Endometrial microvascular endothelial cells (primary cell): ENCODE measurements around the gene CREB3L2. TPM values are rescaled to one million over a fixed set of nuclear protein-coding genes. Genes with fewer than 3 reads are reported as not detected.

Experiments
- in situ Hi-C: cut with HindIII; loops from 2 replicates; pipeline ENCODE4 v1.10.0; 2017; ENCODE audit warnings: low sequenced_read_pairs, low pct_unique_long_range_greater_than_20kb; ENCODE audit errors: inconsistent ontology term
- total RNA-seq: library from RNA; depleted of rRNA; stranded (reverse); fragments of >200 nt; gene quantifications from one replicate; pipeline ENCODE4 v1.2.3, GENCODE V29; 2015; ENCODE audit errors: inconsistent ontology term

The CREB3L2 gene
- total RNA-seq, 1 donor from 2014 or later = 38.9 TPM

DNA sequence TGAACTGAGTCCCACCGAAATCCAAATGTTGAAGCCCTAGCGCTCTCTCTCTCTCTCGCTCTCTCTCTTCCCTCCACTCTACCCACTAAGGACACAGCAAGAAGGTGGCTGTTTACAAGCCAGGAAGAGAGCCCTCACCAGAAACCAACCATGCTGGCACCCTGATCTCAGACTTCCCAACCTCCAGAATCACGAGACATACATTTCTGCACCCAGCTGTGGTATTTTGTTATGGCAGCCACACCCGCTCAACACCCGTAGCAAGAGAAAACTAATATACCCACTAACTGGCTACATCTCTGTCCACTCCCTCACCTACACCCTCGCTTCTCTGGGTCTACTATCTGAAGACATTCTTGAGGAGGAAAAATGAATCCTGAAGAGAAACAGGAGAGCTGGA is 54.8 kb downstream of the CREB3L2 start:
- in situ Hi-C loops = loop anchor here (10.0 kb wide), 1 partner anchor 48 kb away; no protein-coding TSS in a partner anchor

DNA sequence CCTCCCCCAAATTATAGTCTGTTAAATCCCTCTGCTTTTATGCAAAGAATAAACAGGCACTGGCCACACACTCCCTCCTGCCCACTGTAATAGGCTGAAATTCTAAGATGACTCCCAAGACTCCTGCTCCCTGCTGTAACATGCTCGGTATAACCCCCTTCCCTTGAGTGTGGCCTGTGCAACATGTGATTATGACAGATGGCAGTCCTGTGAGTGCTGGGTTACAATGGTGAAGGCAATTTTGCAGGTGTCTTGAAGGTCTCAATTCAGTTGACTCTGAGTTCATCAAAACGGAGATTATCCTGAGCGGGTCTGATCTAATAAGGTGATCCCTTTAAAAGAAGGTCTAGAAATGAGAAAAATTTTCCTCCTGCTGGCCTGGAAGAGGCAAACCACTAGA is 55.9 kb downstream of the CREB3L2 start:
- in situ Hi-C loops = loop anchor here (10.0 kb wide), 1 partner anchor 49 kb away; no protein-coding TSS in a partner anchor

DNA sequence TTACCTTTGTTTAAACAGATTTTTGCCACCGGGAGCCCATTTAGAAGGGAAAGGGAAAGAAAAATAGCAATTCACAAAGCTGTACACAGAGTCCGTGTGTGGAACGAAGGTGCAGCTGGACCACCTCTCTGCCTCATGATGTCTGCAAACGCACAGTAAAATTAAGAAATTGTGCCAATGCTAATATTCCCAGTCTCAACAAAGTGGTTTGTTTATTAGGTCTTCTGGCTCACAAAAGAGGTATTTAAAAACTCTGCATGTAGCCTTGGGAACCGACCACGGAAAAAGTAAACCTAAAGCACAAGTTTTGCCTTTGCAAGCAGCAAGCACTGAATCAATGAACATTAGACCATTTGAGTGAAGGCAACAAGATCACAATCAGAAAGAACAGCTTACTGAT is 57.7 kb downstream of the CREB3L2 start:
- in situ Hi-C loops = loop anchor here (10.0 kb wide), 1 partner anchor 51 kb away; no protein-coding TSS in a partner anchor

DNA sequence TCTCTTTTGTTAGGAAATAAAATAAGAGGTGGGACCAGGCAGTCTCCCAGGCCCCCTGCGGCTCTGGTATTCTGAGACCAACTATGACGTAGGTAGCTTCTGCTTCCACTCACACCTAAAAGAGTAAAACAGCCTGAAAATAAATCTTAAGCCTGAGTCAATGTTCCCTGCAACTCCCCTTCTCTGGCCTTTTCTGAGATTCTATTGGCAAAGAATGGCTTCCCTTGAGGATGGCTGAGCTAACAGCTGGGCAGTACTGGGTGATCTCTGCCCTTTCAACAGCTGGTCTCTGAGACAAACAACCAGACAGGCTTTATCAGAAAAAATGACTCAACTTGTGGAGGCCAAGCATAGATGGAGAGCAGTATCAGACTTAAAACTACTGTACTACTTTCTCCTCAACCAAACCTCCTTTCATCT is 58.7 kb downstream of the CREB3L2 start:
- in situ Hi-C loops = loop anchor here (10.0 kb wide), 1 partner anchor 52 kb away; no protein-coding TSS in a partner anchor

DNA sequence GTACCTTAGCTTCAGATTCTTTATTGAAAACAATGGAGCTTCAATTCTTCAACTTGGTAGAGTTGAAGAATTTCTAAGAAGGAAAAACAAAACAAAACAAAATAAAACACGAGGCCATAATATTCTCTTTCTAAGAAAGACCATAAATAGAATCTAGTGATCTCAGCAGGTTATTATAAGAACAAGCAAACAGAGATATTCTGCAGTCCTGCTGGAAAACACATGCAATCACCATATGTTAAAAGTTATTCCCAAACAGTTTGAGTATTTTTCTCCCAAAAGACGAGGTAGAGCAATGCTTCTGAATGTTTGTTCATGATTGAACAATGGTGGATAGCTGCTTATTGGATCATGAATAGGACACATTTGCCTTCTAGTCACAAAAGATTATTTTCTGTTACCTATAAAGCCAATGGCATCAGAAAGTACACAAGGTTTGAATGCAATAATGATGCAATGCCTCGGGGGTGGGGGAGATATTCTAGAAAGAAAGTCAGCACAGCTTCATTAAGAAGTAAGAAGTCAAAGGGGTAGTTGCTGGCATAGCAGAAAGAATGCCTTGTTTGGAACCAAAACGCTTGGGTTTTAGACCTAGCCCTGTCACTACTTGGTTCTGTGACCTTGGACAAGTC is 59.3 kb downstream of the CREB3L2 start:
- in situ Hi-C loops = loop anchor here (10.0 kb wide), 1 partner anchor 52 kb away; no protein-coding TSS in a partner anchor

DNA sequence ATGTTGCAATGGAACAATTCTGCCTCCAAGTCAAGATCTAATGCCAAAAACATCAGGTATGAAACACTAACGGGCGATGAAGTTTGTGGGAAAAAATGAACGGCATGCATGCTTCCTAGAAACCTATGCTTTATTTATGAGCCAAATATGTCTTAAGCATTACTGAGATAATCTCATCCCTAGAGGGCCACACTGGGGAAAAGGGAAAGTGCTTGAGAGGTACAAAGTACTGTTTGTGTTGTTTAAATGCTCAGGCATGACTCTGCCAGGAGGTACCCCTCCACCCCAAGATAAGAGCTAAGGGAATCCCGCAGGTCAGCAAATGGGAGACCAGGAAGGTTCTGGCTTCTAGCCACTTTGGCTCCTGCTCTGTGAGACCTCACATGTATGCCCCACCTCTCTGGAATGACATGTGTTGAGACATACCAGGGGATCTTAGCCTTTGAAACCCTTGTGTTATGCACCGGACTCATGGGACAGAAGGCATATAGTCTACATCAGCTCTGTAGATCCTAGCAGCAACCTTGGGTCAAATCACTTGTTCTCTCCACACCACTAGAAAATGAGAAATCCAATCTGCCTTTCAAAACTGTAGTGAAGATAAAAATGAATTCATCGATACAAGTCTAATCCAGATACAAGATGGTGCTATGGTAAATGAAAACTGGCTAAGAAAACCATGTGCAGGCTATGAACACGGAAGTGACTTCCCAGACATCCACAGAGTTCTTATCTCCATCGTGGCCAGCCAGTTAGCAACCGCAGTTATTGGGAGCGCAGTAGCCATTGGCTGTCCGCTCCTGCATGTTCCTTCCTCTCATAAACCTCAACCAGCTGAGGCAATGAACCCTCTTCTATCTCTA is 61.0 kb downstream of the CREB3L2 start:
- in situ Hi-C loops = loop anchor here (10.0 kb wide), 1 partner anchor 54 kb away; no protein-coding TSS in a partner anchor

DNA sequence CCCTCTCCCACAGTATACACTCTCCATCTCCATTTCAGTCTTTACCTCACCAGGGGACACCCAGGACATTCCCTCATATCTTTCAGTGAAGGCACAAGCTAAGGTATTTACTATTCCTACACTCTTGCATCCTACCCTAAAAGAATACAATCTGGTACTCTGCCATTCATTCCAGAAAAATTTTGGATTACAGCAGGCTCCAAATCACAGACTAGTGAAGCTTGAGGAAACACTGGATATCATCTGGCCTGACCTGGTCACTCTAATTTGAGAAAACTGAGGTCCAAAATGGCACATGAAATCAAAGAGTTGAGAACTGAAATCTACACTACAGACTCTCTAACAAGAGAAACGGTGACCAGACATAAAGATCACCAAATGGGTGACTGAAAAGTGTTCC is 61.7 kb downstream of the CREB3L2 start:
- in situ Hi-C loops = loop anchor here (10.0 kb wide), 1 partner anchor 55 kb away; no protein-coding TSS in a partner anchor

DNA sequence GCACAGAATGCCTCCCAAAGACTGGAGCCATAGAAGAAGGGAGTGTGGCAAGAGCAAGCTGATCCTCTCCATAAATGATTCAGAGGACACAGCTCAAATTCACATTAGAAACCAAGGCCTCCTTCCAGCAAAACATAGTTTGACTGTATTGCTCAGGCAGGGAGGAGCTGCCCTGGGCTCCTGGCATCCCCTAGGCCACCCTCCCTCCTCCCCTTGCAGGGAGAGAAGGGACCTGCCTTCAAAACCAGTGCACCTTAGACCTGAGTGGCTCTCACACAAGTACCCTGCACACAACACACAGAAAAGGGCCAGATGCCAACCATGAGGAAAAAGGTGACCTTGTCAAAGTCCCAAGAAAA is 64.7 kb downstream of the CREB3L2 start:
- in situ Hi-C loops = no loop called here

DNA sequence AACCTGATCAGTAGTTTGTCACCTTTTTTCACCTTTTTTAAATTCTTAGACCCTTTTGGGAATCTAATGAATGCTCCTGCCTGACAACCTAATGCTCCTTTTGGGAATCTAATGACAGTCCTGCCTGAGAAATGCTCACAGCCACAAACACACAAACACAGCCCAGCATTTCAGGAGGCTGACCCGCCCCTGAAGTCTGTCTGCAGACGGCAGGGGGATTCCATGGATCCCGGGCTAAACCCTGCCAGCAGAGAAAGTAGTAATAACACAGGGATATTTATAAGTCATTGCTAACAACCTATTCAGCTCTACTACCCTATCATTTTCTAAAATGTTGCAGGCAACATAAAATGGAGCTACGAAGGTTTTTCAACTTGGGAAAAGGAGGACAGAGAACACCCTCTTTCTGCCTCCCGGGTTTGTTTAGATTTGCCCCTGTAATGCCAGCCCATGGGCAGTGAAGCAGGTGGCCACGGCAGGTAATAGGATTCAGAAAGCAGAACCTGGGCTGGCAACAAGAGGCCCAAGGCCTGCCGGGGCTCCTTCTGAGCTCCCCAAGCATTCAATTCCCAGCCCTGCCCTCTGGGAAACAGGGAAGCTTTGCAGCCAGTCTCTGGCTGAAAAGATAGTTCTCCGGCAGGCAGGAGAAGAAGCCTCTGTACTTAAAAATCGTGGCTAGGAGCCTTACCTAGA is 65.2 kb downstream of the CREB3L2 start:
- in situ Hi-C loops = no loop called here

DNA sequence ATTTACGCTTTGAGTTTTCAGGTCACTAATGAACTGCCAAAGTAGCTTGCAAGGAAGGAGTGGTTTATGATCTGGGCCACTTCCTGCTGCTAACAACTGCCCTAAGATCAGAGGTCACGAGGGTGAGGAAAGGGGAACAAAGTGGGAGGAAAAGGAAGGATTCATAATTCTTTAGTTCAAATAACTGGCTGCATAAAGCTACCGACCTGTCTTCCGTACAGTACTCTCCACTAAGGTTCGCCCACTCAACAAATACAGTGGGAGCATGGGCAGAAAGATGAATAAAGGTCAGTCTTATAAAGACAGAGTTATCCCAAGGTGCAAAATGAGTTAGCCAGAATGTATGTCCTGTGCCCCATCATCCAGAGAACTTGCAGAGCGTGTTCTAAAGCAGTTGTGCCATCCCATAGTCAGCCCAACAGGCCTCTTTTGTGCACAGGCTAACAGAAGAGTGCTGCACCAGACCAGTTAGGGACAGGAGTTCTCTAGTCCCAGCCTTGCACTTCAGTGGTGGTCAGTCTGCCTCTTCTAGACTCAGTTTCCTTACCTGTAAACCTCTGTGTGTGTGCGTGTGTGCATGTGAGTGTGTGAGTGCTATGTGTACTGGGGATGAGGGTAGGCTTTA is 65.9 kb downstream of the CREB3L2 start:
- in situ Hi-C loops = no loop called here

DNA sequence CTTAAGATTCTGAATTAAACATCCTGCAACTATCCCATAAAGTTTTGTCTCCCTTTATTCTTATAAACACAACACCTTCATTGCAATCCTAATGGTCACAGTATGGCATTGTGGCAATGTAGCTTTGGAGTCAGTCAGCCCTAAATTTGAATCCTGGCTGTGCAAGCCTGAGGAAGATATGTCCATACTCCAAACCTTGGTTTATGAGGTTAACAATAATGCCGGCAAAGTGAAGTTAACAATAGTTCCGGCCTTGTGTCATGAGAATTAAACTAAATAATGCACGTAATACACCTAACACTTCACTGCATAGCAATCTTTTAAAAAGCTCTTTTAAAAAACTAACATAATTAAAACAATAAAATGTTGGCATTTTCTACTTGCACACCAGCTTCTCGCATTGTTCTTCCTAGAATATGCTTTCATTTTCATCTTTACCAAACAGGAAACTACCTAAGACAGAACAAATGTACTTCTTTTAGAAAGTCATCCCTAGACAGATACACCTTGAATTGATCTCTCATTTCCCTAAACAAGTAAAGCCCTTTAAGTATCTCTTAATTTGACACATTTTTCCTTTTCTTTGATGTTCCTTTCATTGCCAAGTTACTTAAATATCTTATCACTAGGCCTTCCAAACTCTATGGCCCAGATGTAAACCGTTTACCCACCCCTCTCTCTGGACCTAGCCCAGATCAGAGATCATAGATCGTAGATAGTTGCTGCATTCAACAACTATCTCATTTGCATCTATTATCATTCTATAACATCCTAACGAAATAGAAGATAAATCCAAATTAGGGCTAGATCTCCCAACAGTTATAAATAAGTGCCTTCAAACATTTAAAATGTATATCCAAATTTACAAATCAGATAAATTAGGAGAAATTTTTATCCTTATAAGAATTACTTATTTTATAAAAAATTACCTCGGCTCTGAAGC is 66.7 kb downstream of the CREB3L2 start:
- in situ Hi-C loops = no loop called here

DNA sequence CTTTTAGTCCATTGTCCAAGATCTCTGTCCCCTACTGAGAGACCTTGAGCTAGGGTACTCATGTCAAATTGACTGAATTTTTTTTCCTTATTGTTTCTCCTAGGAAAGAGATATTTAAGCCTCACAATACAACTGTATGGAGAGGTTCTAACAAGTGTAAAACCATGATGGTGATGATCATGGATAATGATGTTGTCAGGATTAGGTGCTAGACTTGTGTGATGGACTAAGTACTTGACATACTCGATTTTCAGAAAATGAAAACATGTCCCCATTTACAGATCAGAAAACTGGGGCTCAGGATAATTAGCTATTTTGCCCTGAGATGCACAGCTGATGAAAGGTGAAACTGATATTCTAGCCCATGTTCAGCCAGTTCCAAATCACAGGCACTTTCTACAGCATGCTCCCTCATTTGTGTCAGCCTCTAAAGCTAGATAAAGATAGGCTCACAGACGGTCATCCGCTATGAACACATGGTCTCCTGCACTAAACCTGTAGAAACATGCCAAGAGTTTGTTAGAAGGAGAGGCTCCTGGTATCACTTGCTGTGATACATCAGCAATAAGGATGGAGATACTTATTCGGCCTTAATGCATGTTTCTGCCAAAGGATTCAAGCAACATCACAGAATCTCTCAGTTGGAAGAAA is 67.6 kb downstream of the CREB3L2 start:
- in situ Hi-C loops = no loop called here

DNA sequence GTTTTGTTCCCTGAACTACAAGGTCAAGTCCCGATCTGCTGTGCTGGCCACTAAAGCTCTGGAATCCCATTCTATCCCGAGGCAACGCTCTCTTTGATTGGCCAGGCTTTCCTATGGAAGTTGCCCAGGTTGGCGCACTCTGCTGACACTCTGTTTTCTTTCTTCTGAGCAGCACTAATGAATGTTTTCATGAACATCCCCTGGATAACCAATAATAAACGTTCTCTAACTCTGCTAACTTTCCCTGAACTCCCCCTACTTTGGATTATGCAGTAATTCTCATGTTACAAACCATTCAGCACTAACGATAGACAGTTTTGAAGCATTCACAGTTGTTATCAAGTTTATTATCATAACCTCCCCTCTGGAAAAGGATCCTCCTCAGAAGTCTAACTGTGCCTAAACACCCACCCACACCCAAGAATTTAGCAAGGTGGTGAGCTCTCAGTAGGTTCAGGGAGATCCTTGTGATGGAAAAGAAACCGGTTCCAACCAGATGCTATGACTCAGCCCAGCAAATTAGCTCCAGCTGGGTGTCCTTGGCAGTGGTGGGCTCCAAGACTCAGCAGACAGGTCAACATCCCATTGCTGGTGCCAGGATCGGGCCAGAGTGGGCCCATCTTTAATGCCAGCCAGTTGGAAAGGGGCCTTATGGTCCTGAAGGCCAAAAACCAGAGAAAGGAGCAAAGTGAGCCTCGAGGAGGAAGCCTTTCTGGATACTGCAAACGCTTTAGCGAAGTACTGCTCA is 68.4 kb downstream of the CREB3L2 start:
- in situ Hi-C loops = no loop called here

DNA sequence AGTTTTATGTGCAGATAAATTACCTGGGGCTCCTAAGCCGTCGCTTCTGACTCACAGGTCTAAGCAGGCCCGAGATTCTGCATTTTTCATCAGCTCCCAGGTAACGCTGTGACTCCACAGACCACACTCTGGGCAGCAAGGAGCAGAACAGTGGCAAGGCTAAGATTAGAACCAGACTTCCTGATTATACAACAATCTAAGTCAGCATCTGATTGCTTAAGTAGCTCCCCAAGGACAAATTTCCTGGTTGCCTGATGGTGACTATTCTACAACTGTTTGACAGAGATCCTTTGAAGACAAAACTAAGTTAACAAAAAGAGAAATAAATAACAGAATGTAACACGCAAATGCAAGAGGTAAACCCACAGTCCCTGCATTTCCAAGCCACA is 69.0 kb downstream of the CREB3L2 start:
- in situ Hi-C loops = no loop called here

DNA sequence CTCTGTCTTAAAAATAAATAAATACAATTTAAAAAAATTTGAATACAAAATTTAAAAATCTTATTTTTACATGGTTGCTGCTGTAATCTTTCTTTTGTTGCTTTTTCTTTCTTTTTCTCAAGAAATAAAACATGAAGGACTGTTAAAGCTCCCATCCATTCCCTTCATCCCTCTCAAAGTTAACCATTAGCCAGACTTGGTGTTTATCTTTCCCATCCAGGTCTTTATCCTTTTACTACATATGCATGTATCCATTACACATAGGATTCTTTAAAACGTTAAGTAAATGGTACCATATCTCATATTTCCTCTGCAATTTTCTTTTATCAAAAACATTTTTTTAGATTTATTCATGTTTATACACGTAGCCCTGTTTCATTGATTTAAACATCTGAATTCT is 70.1 kb downstream of the CREB3L2 start:
- in situ Hi-C loops = no loop called here

DNA sequence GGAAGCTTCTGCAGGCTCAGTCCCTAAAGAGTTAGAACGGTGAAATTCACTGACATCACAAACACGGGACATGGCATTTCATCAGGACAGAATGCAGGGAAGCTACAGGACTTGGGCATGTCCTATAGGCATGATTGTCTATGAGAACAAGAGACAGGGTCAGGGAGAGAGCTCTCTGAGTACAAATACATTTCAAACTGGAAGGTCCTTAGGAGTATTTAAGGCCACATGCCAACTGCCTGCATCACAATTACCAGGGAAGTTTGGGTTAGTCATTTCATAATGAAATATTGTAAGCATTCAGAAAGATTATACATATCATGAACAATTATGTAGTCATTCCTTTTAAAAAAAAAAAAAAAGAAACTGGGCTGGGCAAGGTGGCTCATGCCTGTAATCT is 71.3 kb downstream of the CREB3L2 start:
- in situ Hi-C loops = no loop called here

DNA sequence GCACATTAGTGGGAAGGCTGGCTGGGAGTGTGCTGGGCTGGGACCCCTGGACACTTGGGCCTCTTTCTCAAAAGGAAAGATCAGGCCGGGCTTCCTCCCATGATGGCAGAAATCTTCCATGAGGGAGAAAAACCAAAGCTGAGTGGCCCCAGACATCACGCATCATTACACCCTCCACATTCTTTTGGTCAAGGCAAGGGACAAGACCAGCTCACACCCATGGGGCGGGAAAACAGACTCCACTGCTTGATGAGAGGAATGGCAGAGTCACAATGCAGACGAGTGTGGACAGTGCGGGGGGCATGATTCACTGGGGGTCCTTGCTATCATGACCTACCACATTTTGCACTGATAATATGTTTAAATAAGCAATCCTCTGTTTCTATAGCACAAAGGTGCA is 73.3 kb downstream of the CREB3L2 start:
- in situ Hi-C loops = no loop called here
